OCI-LY7 (cell line): ENCODE results near the gene KIFC1. TPM values are rescaled to one million over a fixed set of nuclear protein-coding genes. Genes with fewer than 3 reads are reported as not detected.
A peak's percentile ranks its signal among the peaks of the same experiment; 100 is the strongest.

Experiments
- BruUV-seq: library from RNA; stranded (reverse); fragments of 400-500 nt; replicated peaks from 2 replicates; lab custom pipeline; 2021; lab: Mats Ljungman, UMichigan
- CTCF ChIA-PET: fragments of 300-600 bp; sonication (Branson Sonifier 250); formaldehyde crosslinking; loops from one replicate; lab custom pipeline; 2022; ENCODE audit warnings: antibody characterized with exemption; ENCODE audit not compliant: unreplicated experiment; lab: Charles Lee
- POLR2A ChIA-PET: fragments of 300-600 bp; sonication (Branson Sonifier 250); formaldehyde crosslinking; loops from one replicate; lab custom pipeline; 2022; ENCODE audit warnings: antibody characterized with exemption; lab: Charles Lee
- DNase-seq: peaks from one replicate; pipeline ENCODE4 v3.0.0-alpha.2; 2015; ENCODE audit warnings: low spot score
- H2AFZ ChIP-seq: fragments of 200-600 bp; sonication (generic), shearing (Covaris generic); 2 replicates; pipeline ENCODE4 v1.6.1; 2014; ENCODE audit warnings: mild to moderate bottlenecking, antibody characterized with exemption, low read length, moderate library complexity
- H3K27ac ChIP-seq: fragments of 200-600 bp; sonication (generic); 2 replicates; pipeline ENCODE4 v1.5.1; 2014; ENCODE audit warnings: mixed run types, low read depth, mild to moderate bottlenecking, moderate library complexity, low read length, inconsistent platforms; ENCODE audit not compliant: poor library complexity, severe bottlenecking
- H3K36me3 ChIP-seq: fragments of 200-600 bp; sonication (generic); 2 replicates; pipeline ENCODE4 v1.6.1; 2014; ENCODE audit warnings: mild to moderate bottlenecking, antibody characterized with exemption, low read length, moderate library complexity, mixed read lengths; ENCODE audit not compliant: insufficient read depth
- H3K4me1 ChIP-seq: fragments of 200-600 bp; sonication (generic); 2 replicates; pipeline ENCODE4 v1.5.1; 2014; ENCODE audit warnings: mild to moderate bottlenecking, low read length; ENCODE audit not compliant: insufficient read depth, poor library complexity, severe bottlenecking
- H3K4me2 ChIP-seq: fragments of 200-600 bp; sonication (generic); 2 replicates; pipeline ENCODE4 v1.6.1; 2014; ENCODE audit warnings: mild to moderate bottlenecking, low read length
- H3K4me3 ChIP-seq: fragments of 200-600 bp; sonication (generic); 2 replicates; pipeline ENCODE4 v1.5.1; 2014; ENCODE audit warnings: mild to moderate bottlenecking, low read depth, low read length; ENCODE audit not compliant: poor library complexity, severe bottlenecking
- H3K79me2 ChIP-seq: fragments of 200-600 bp; sonication (generic); 2 replicates; pipeline ENCODE4 v1.6.1; 2016; ENCODE audit warnings: low read depth, mild to moderate bottlenecking, low read length, moderate library complexity, mixed read lengths; ENCODE audit not compliant: insufficient read depth
- H3K9me2 ChIP-seq: fragments of 200-600 bp; sonication (generic); 2 replicates; pipeline ENCODE4 v1.6.1; 2016; ENCODE audit warnings: mild to moderate bottlenecking, low read length, mixed read lengths; ENCODE audit not compliant: insufficient read depth
- H3K9me3 ChIP-seq: fragments of 200-600 bp; sonication (generic); 2 replicates; pipeline ENCODE4 v1.6.1; 2014; ENCODE audit warnings: mild to moderate bottlenecking, mixed run types, low read length, mixed read lengths
- H4K20me1 ChIP-seq: fragments of 200-600 bp; sonication (generic); 2 replicates; pipeline ENCODE4 v1.6.1; 2014; ENCODE audit warnings: mild to moderate bottlenecking, antibody characterized with exemption, low read length, moderate library complexity, mixed read lengths; ENCODE audit not compliant: insufficient read depth
- CTCF ChIP-seq: fragments of 200-600 bp; sonication (generic); conservative IDR thresholded peaks from 2 replicates; pipeline ENCODE4 v1.5.1; 2014; ENCODE audit warnings: mild to moderate bottlenecking, antibody characterized with exemption, low read length, moderate library complexity, mixed read lengths
- EZH2phosphoT487 ChIP-seq: fragments of 200-600 bp; sonication (generic); IDR thresholded peaks from 2 replicates; pipeline ENCODE4 v1.6.1; 2018; ENCODE audit warnings: low read depth, borderline replicate concordance, mild to moderate bottlenecking, mixed run types, antibody characterized with exemption, low read length, moderate library complexity, mixed read lengths
- intact Hi-C: fragments of 100-400 bp; cut with micrococcal nuclease; formaldehyde crosslinking; loops from one replicate; pipeline ENCODE4 v1.10.0; 2022; ENCODE audit not compliant: unreplicated experiment
- total RNA-seq, 2 experiments: library from RNA; depleted of rRNA in 1 of 2; stranded (reverse); fragments of >200 nt in 1 of 2; shearing (Covaris generic) in 1 of 2; gene quantifications; 2 replicates each; pipeline ENCODE4 v1.2.3, GENCODE V29; 2014 to 2022

Gene KIFC1
- total RNA-seq, 2 experiments from 2014 or later = 138 to 167 TPM

- CTCF ChIA-PET = no interaction called here
These were observed 29.1 kb downstream of the KIFC1 start for GRCh38 chr6:33420491-33421343.

DNA sequence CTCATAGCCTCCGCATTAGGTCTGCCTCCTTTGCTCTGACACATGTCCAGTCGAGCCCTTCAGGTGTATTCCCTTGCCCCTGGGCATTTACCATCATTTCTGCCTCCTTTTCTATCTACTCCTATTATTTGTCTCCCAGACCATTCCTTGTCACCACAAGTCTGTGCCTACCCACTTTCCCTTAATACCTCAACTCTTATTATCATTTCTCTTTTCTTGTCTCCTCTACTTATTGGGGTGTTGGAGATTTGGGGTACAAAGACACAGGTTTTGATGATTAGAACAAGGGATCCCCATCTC is 29.7 kb downstream of the KIFC1 start:
- intact Hi-C loops = no loop called here
- Histone ChIP-seq H3K36me3 (peaks cover 2% of the 10 kb centered on the region), H3K9me3 (no peaks in the 10 kb centered on the region), H3K4me2 (0 out of 2 replicates have a peak overlapping the region, but pooled peaks have one; percentile 55), H4K20me1 (peaks cover 6% of the 10 kb centered on the region; the same call in 1 of the 2 replicates), H3K4me1 (peaks cover 41% of the 10 kb centered on the region), H2AFZ (no peak overlapping the region), H3K4me3 (no peak overlapping the region), H3K9me2 (no peaks in the 10 kb centered on the region), H3K27ac (no peak overlapping the region), H3K79me2 (peaks cover 14% of the 10 kb centered on the region; the same call in 1 of the 2 replicates)
- CTCF ChIA-PET = no interaction called here
- TF ChIP-seq EZH2phosphoT487 (no peak), CTCF (no peak)
- POLR2A ChIA-PET = no interaction called here
- DNase-seq = no peak
- no TSS peak for BruUV-seq

More at GRCh38 chr6:33420491-33421343, 29.1 kb downstream of the KIFC1 start:
- Histone ChIP-seq H3K4me1 (peaks cover 45% of the 10 kb centered on the region), H4K20me1 (peaks cover 6% of the 10 kb centered on the region; the same call in 1 of the 2 replicates), H3K9me3 (no peaks in the 10 kb centered on the region), H3K27ac (no peak overlapping the region), H3K4me3 (peak overlapping the region; percentile 58), H2AFZ (no peak overlapping the region), H3K9me2 (no peaks in the 10 kb centered on the region), H3K79me2 (peaks cover 20% of the 10 kb centered on the region; the same call in 1 of the 2 replicates), H3K36me3 (peaks cover 8% of the 10 kb centered on the region), H3K4me2 (peak overlapping the region; percentile 55)
- TF ChIP-seq CTCF (no peak), EZH2phosphoT487 (no peak)
- intact Hi-C loops = no loop called here
- BruUV-seq = no TSS peak
- POLR2A ChIA-PET = interaction anchor here (0.5 kb wide), 1 partner anchor 174 kb away, joined by 4 read pairs; no protein-coding TSS in a partner anchor
- DNase-seq = peak; percentile 29

- POLR2A ChIA-PET = no interaction called here
- Histone ChIP-seq H4K20me1 (no peaks in the 10 kb centered on the region), H3K4me3 (no peak overlapping the region), H3K36me3 (no peaks in the 10 kb centered on the region; the same call in 1 of the 2 replicates), H3K4me1 (peaks cover 47% of the 10 kb centered on the region), H3K79me2 (no peaks in the 10 kb centered on the region), H2AFZ (no peak overlapping the region), H3K9me3 (no peaks in the 10 kb centered on the region), H3K27ac (no peak overlapping the region), H3K4me2 (no peak overlapping the region), H3K9me2 (no peaks in the 10 kb centered on the region)
- DNase-seq = no peak
- CTCF ChIA-PET = interaction anchor here (0.6 kb wide), 1 partner anchor 31 kb away, joined by 3 read pairs; the partner anchor contains the start of gene ZBTB9
- BruUV-seq = no TSS peak
- intact Hi-C loops = no loop called here
- TF ChIP-seq CTCF = no peak
- TF ChIP-seq EZH2phosphoT487 = no peak
These were observed 32.2 kb downstream of the KIFC1 start for GRCh38 chr6:33423777-33424176.
